SK-N-SH treated with all-trans-retinoic acid at 6 μM for 48 hours (cell line): ENCODE data around the gene SFT2D2.

Experiments used
- ARNTL ChIP-seq: fragments of 450-650 bp; formaldehyde crosslinking; IDR thresholded peaks from 2 replicates; pipeline ENCODE4 v1.5.0; 2020; ENCODE audit warnings: low read depth, mild to moderate bottlenecking, moderate library complexity, borderline replicate concordance
- BACH2 ChIP-seq: fragments of 250-450 bp; sonication (Bioruptor Pico); IDR thresholded peaks from 2 replicates; pipeline ENCODE4 v1.9.0; 2021; ENCODE audit warnings: mild to moderate bottlenecking, borderline replicate concordance
- ESRRG ChIP-seq: fragments of 250-450 bp; sonication (Bioruptor Pico); IDR thresholded peaks from 2 replicates; pipeline ENCODE4 v1.6.1; 2021; ENCODE audit warnings: mild to moderate bottlenecking
- GLIS3 ChIP-seq: fragments of 250-450 bp; sonication (Bioruptor Pico); IDR thresholded peaks from 2 replicates; pipeline ENCODE4 v1.5.0; 2020; ENCODE audit warnings: mild to moderate bottlenecking, moderate library complexity
- POU6F1 ChIP-seq: fragments of 250-450 bp; sonication (Bioruptor Pico); IDR thresholded peaks from 2 replicates; pipeline ENCODE4 v1.8.0; 2021; ENCODE audit warnings: low read depth, mild to moderate bottlenecking, moderate library complexity, borderline replicate concordance
- PPARA ChIP-seq: fragments of 250-450 bp; sonication (Bioruptor Pico); IDR thresholded peaks from 2 replicates; pipeline ENCODE4 v1.5.0; 2020; ENCODE audit warnings: mild to moderate bottlenecking, borderline replicate concordance
- RARB ChIP-seq: fragments of 250-450 bp; sonication (Bioruptor Pico); IDR thresholded peaks from 2 replicates; pipeline ENCODE4 v1.8.0; 2021; ENCODE audit warnings: mild to moderate bottlenecking, moderate library complexity
- SNAI2 ChIP-seq: fragments of 250-450 bp; sonication (Bioruptor Pico); IDR thresholded peaks from 2 replicates; pipeline ENCODE4 v1.5.0; 2020; ENCODE audit warnings: mild to moderate bottlenecking, moderate library complexity
- ZC3H10 ChIP-seq: fragments of 250-450 bp; sonication (Bioruptor Pico); IDR thresholded peaks from 2 replicates; pipeline ENCODE4 v1.5.1; 2021; ENCODE audit warnings: mild to moderate bottlenecking, moderate library complexity
- TF ChIP-seq, protein P1 (sequence below): fragments of 250-450 bp; sonication (Bioruptor Pico); IDR thresholded peaks from 2 replicates; pipeline ENCODE4 v1.8.0; 2020; ENCODE audit warnings: mild to moderate bottlenecking, moderate library complexity, borderline replicate concordance

- TF ChIP-seq ARNTL (CRISPR knock-in tag) = no peak
- no peak for TF ChIP-seq ESRRG (CRISPR knock-in tag)
- no peak for TF ChIP-seq SNAI2
- no peak for TF ChIP-seq POU6F1 (CRISPR knock-in tag)
- TF ChIP-seq GLIS3 = no peak
- no peak for TF ChIP-seq PPARA (CRISPR knock-in tag)
- TF ChIP-seq ZC3H10 (CRISPR knock-in tag) = no peak
- TF ChIP-seq, protein P1, sequence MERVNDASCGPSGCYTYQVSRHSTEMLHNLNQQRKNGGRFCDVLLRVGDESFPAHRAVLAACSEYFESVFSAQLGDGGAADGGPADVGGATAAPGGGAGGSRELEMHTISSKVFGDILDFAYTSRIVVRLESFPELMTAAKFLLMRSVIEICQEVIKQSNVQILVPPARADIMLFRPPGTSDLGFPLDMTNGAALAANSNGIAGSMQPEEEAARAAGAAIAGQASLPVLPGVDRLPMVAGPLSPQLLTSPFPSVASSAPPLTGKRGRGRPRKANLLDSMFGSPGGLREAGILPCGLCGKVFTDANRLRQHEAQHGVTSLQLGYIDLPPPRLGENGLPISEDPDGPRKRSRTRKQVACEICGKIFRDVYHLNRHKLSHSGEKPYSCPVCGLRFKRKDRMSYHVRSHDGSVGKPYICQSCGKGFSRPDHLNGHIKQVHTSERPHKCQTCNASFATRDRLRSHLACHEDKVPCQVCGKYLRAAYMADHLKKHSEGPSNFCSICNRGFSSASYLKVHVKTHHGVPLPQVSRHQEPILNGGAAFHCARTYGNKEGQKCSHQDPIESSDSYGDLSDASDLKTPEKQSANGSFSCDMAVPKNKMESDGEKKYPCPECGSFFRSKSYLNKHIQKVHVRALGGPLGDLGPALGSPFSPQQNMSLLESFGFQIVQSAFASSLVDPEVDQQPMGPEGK (CRISPR knock-in tag) = no peak
- no peak for TF ChIP-seq RARB (CRISPR knock-in tag)
- no peak for TF ChIP-seq BACH2 (CRISPR knock-in tag)
Observed at GRCh38 chr1:168230709-168231108, 4.9 kb downstream of the SFT2D2 start.
